H9 (cell line): ENCODE results near the gene TPCN2. TPM values are rescaled to one million over a fixed set of nuclear protein-coding genes. Genes with fewer than 3 reads are reported as not detected.

Source experiments
- DNase-seq: peaks from one replicate; pipeline ENCODE4 v3.0.0-alpha.2; 2017
- H2AFZ ChIP-seq: one replicate; pipeline ENCODE4 v1.6.1; 2013; ENCODE audit warnings: mild to moderate bottlenecking, low read length, control low read depth, moderate library complexity
- H2AK5ac ChIP-seq: 2 replicates; pipeline ENCODE4 v1.6.1; 2013; ENCODE audit warnings: low read length, control low read depth, mixed read lengths; ENCODE audit not compliant: insufficient read length
- H2BK120ac ChIP-seq: one replicate; pipeline ENCODE4 v1.6.1; 2013; ENCODE audit warnings: low read depth, mild to moderate bottlenecking, low read length, control low read depth, inconsistent platforms; ENCODE audit not compliant: poor library complexity, severe bottlenecking
- H2BK12ac ChIP-seq: 2 replicates; pipeline ENCODE4 v1.6.1; 2013; ENCODE audit warnings: low read length, control low read depth, mixed read lengths, low read depth; ENCODE audit not compliant: insufficient read length
- H2BK15ac ChIP-seq: 2 replicates; pipeline ENCODE4 v1.6.1; 2013; ENCODE audit warnings: low read depth, low read length, control low read depth
- H2BK20ac ChIP-seq: one replicate; pipeline ENCODE4 v1.6.1; 2013; ENCODE audit warnings: low read depth, mild to moderate bottlenecking, low read length, control low read depth, inconsistent platforms; ENCODE audit not compliant: poor library complexity, severe bottlenecking
- H2BK5ac ChIP-seq: 2 replicates; pipeline ENCODE4 v1.6.1; 2013; ENCODE audit warnings: low read length, control low read depth, mixed read lengths; ENCODE audit not compliant: insufficient read length
- H3K14ac ChIP-seq: 2 replicates; pipeline ENCODE4 v1.6.1; 2013; ENCODE audit warnings: low read length, control low read depth; ENCODE audit not compliant: insufficient read depth
- H3K18ac ChIP-seq: 2 replicates; pipeline ENCODE4 v1.6.1; 2013; ENCODE audit warnings: low read depth, mild to moderate bottlenecking, mixed read lengths, low read length, control low read depth; ENCODE audit not compliant: insufficient read length
- H3K23ac ChIP-seq: 2 replicates; pipeline ENCODE4 v1.6.1; 2013; ENCODE audit warnings: low read length, control low read depth, mixed read lengths, low read depth; ENCODE audit not compliant: insufficient read length
- H3K23me2 ChIP-seq: 2 replicates; pipeline ENCODE4 v1.6.1; 2013; ENCODE audit warnings: low read depth, mild to moderate bottlenecking, mixed read lengths, low read length, control low read depth; ENCODE audit not compliant: insufficient read length, poor library complexity, severe bottlenecking
- H3K27ac ChIP-seq: 2 replicates; pipeline ENCODE4 v1.5.1; 2013; ENCODE audit warnings: low read length, control low read depth, mixed read lengths, low read depth; ENCODE audit not compliant: insufficient read length
- H3K27me3 ChIP-seq: 2 replicates; pipeline ENCODE4 v1.6.1; 2013; ENCODE audit warnings: low read length, control low read depth, inconsistent platforms; ENCODE audit not compliant: insufficient read depth
- H3K4ac ChIP-seq: 2 replicates; pipeline ENCODE4 v1.6.1; 2013; ENCODE audit warnings: low read depth, mild to moderate bottlenecking, control low read depth, inconsistent platforms, low read length, moderate library complexity
- H3K4me1 ChIP-seq: 2 replicates; pipeline ENCODE4 v1.6.1; 2013; ENCODE audit warnings: low read length, control low read depth, inconsistent platforms; ENCODE audit not compliant: insufficient read depth
- H3K4me2 ChIP-seq: 2 replicates; pipeline ENCODE4 v1.6.1; 2013; ENCODE audit warnings: low read length, control low read depth, mixed read lengths; ENCODE audit not compliant: insufficient read length, insufficient read depth
- H3K56ac ChIP-seq: 2 replicates; pipeline ENCODE4 v1.6.1; 2013; ENCODE audit warnings: low read depth, mild to moderate bottlenecking, mixed read lengths, low read length, control low read depth; ENCODE audit not compliant: insufficient read length
- H3K79me1 ChIP-seq: 2 replicates; pipeline ENCODE4 v1.6.1; 2013; ENCODE audit warnings: low read depth, mild to moderate bottlenecking, moderate library complexity, low read length, control low read depth, inconsistent platforms; ENCODE audit not compliant: insufficient read depth, poor library complexity, severe bottlenecking
- H3K79me2 ChIP-seq: 2 replicates; pipeline ENCODE4 v1.6.1; 2013; ENCODE audit warnings: low read length, control low read depth, inconsistent platforms; ENCODE audit not compliant: insufficient read depth
- H3K9ac ChIP-seq: 2 replicates; pipeline ENCODE4 v1.6.1; 2013; ENCODE audit warnings: low read length, control low read depth, mixed read lengths; ENCODE audit not compliant: insufficient read length; ENCODE audit errors: extremely low read depth
- H3K9me3 ChIP-seq: one replicate; pipeline ENCODE4 v1.6.1; 2013; ENCODE audit warnings: low read depth, low read length, inconsistent platforms; ENCODE audit not compliant: control insufficient read depth
- H3T11ph ChIP-seq: one replicate; pipeline ENCODE4 v1.6.1; 2013; ENCODE audit warnings: mild to moderate bottlenecking, low read length, control low read depth, inconsistent platforms
- H4K20me1 ChIP-seq: one replicate; pipeline ENCODE4 v1.6.1; 2013; ENCODE audit not compliant: control insufficient read depth, insufficient read length, insufficient read depth
- H4K5ac ChIP-seq: 2 replicates; pipeline ENCODE4 v1.6.1; 2013; ENCODE audit warnings: low read depth, mild to moderate bottlenecking, mixed read lengths, low read length, control low read depth; ENCODE audit not compliant: insufficient read length
- H4K8ac ChIP-seq: replicated peaks from 2 replicates; pipeline ENCODE4 v1.6.1; 2013; ENCODE audit warnings: low read length, control low read depth, mixed read lengths, low read depth; ENCODE audit not compliant: insufficient read length
- H4K91ac ChIP-seq: 2 replicates; pipeline ENCODE4 v1.6.1; 2013; ENCODE audit warnings: low read depth, mild to moderate bottlenecking, moderate library complexity, mixed read lengths, low read length, control low read depth; ENCODE audit not compliant: insufficient read length
- H3K27ac Mint-ChIP-seq, 3 experiments: 2 replicates in 2 of 3; 3 replicates in 1 of 3; pipeline ENCODE4 v1.8.0; 2020 to 2021; ENCODE audit warnings: mixed read lengths in 3 of 3, mild to moderate bottlenecking in 1 of 3, moderate library complexity in 1 of 3
- H3K27me3 Mint-ChIP-seq: 2 replicates; pipeline ENCODE4 v1.8.0; 2021; ENCODE audit warnings: low read depth, mild to moderate bottlenecking, moderate library complexity, mixed read lengths
- H3K36me3 Mint-ChIP-seq, 3 experiments: 2 replicates in 2 of 3; 3 replicates in 1 of 3; pipeline ENCODE4 v1.8.0; 2020 to 2021; ENCODE audit warnings: low read depth in 3 of 3, mixed read lengths in 3 of 3; ENCODE audit not compliant: insufficient read depth in 1 of 3
- H3K4me1 Mint-ChIP-seq, 2 experiments: 2 replicates each; pipeline ENCODE4 v1.8.0; 2020; ENCODE audit warnings: mixed read lengths in 2 of 2
- H3K4me3 Mint-ChIP-seq, 2 experiments: 2 replicates in 1 of 2; 3 replicates in 1 of 2; pipeline ENCODE4 v1.8.0; 2020 to 2021; ENCODE audit warnings: mild to moderate bottlenecking in 2 of 2, mixed read lengths in 2 of 2, moderate library complexity in 1 of 2
- H3K9me3 Mint-ChIP-seq, 2 experiments: 2 replicates in 1 of 2; 3 replicates in 1 of 2; pipeline ENCODE4 v1.8.0; 2020; ENCODE audit warnings: mild to moderate bottlenecking in 2 of 2, mixed read lengths in 2 of 2, moderate library complexity in 1 of 2
- WGBS: extraction: QIAGEN DNeasy Blood & Tissue Kit; methylation state at CpG from one replicate; pipeline ENCODE4 v1.1.7; 2013; ENCODE audit warnings: missing lambda C conversion rate, low lambda C conversion rate, mixed read lengths; ENCODE audit not compliant: insufficient read length; ENCODE audit errors: extremely low coverage; 5-methylcytosine and 5-hydroxymethylcytosine counted together
- total RNA-seq: library from RNA; stranded (reverse); gene quantifications from 2 replicates; pipeline ENCODE4 v1.2.1, GENCODE V29; 2021
- TF ChIP-seq, protein P1 (sequence below): fragments of 200-600 bp; sonication (generic); conservative IDR thresholded peaks from 3 replicates; pipeline ENCODE4 v1.8.0; 2021; ENCODE audit warnings: antibody characterized with exemption, mild to moderate bottlenecking

Gene TPCN2
- total RNA-seq, 1 experiment from 2014 or later = 16.8 TPM

GRCh38 chr11:69096473-69096872 lies 47.7 kb downstream of the TPCN2 start:
- H4K91ac ChIP-seq = no peak overlapping the region
- Mint-ChIP-seq H3K9me3 (no peaks in the 10 kb centered on the region), H3K36me3 (peaks cover 4 to 16% (median 14%) of the 10 kb centered on the region in 3 experiments), H3K27me3 (no peaks in the 10 kb centered on the region; the same call in 1 of the 2 replicates), H3K27ac (no peak overlapping the region; a peak in 1 of 7 replicates), H3K4me1 (peaks cover 8 to 37% of the 10 kb centered on the region in 2 experiments), H3K4me3 (no peak overlapping the region)
- H4K5ac ChIP-seq = no peak overlapping the region
- no peaks in the 10 kb centered on the region for H3K4me1 ChIP-seq
- DNase-seq = no peak
- H3K56ac ChIP-seq = no peak overlapping the region
- no peak overlapping the region for H2BK12ac ChIP-seq
- no peak overlapping the region for H2BK120ac ChIP-seq
- no peak overlapping the region for H3K4ac ChIP-seq
- no CpG with 5 or more reads among the region's 13 CpGs for WGBS
- no peaks in the 10 kb centered on the region for H3K79me2 ChIP-seq
- H3K9ac ChIP-seq = no peak overlapping the region
- H2BK5ac ChIP-seq = no peak overlapping the region
- H4K8ac ChIP-seq = no peak overlapping the region
- no peaks in the 10 kb centered on the region for H3K27me3 ChIP-seq
- H3T11ph ChIP-seq = no peak overlapping the region
- no peaks in the 10 kb centered on the region for H3K79me1 ChIP-seq
- TF ChIP-seq, protein P1, sequence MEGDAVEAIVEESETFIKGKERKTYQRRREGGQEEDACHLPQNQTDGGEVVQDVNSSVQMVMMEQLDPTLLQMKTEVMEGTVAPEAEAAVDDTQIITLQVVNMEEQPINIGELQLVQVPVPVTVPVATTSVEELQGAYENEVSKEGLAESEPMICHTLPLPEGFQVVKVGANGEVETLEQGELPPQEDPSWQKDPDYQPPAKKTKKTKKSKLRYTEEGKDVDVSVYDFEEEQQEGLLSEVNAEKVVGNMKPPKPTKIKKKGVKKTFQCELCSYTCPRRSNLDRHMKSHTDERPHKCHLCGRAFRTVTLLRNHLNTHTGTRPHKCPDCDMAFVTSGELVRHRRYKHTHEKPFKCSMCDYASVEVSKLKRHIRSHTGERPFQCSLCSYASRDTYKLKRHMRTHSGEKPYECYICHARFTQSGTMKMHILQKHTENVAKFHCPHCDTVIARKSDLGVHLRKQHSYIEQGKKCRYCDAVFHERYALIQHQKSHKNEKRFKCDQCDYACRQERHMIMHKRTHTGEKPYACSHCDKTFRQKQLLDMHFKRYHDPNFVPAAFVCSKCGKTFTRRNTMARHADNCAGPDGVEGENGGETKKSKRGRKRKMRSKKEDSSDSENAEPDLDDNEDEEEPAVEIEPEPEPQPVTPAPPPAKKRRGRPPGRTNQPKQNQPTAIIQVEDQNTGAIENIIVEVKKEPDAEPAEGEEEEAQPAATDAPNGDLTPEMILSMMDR = no peak
- no peak overlapping the region for H2BK15ac ChIP-seq
- H2BK20ac ChIP-seq = no peak overlapping the region
- H2AK5ac ChIP-seq = no peak overlapping the region
- H3K23ac ChIP-seq = no peak overlapping the region
- no peak overlapping the region for H3K14ac ChIP-seq
- H3K27ac ChIP-seq = no peak overlapping the region
- no peak overlapping the region for H2AFZ ChIP-seq
- no peaks in the 10 kb centered on the region for H4K20me1 ChIP-seq
- no peaks in the 10 kb centered on the region for H3K9me3 ChIP-seq
- H3K23me2 ChIP-seq = no peaks in the 10 kb centered on the region
- H3K18ac ChIP-seq = no peak overlapping the region
- H3K4me2 ChIP-seq = no peak overlapping the region
